Stimulated activated naive CD8-positive, alpha-beta T cell treated with anti-CD3 and anti-CD28 coated beads, Interleukin-15, amount 100 ng/mL, for 72 hours (primary cell): ENCODE data around the gene POSTN.
"Not testable (repeated sequence)": the region's sequence is repeated elsewhere in the genome, so short reads cannot be mapped to it uniquely, and the experiment has no call there.

ENCODE experiments used
- ATAC-seq: fragments of 150-1000 bp; cut with Tn5 transposase; 2 replicates; pipeline ENCODE4 v1.10.0; 2021; ENCODE audit warnings: mild to moderate bottlenecking, moderate library complexity
- DNase-seq, 2 donors: peaks; one replicate each; pipeline ENCODE4 v3.0.0; 2021 to 2022
- H3K27ac Mint-ChIP-seq, 2 donors: one replicate each; pipeline ENCODE4 v1.8.0; 2022; ENCODE audit warnings: mild to moderate bottlenecking in 2 of 2, mixed read lengths in 2 of 2, moderate library complexity in 2 of 2
- H3K27me3 Mint-ChIP-seq: one replicate; pipeline ENCODE4 v1.8.0; 2022; ENCODE audit warnings: mixed read lengths
- H3K4me1 Mint-ChIP-seq: one replicate; pipeline ENCODE4 v1.8.0; 2022; ENCODE audit warnings: mild to moderate bottlenecking, mixed read lengths
- H3K4me3 Mint-ChIP-seq, 2 donors: one replicate each; pipeline ENCODE4 v1.8.0; 2022; ENCODE audit warnings: mild to moderate bottlenecking in 2 of 2, mixed read lengths in 2 of 2, moderate library complexity in 1 of 2
- H3K9me3 Mint-ChIP-seq, 2 donors: one replicate each; pipeline ENCODE4 v1.8.0; 2022; ENCODE audit warnings: mixed read lengths in 2 of 2

POSTN gene

DNA sequence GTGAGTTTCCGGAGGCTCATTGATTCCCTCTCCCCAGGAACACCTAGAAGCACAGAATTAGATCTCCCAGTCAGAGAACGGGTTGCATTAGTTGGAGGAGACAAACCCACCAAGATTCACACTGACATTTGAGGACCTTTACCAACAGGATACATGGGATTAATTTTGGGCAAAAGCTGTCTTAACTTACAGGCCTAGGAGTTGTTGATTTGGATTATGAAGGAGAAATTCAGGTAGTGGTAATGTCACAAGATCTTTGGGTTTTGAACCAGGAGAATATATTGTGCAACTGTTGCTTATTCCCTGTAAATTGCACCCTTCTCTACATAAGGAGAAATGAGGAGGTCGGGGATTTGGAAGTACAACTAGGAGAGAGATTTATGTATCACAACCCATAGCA, 38.0 kb downstream of the POSTN start:
- no peak for ATAC-seq
- Mint-ChIP-seq H3K9me3 (peaks cover 18 to 48% of the 10 kb centered on the region in 2 donors), H3K4me1 (no peaks in the 10 kb centered on the region), H3K27me3 (no peaks in the 10 kb centered on the region), H3K27ac (no peak overlapping the region), H3K4me3 (no peak overlapping the region)
- no peak for DNase-seq

DNA sequence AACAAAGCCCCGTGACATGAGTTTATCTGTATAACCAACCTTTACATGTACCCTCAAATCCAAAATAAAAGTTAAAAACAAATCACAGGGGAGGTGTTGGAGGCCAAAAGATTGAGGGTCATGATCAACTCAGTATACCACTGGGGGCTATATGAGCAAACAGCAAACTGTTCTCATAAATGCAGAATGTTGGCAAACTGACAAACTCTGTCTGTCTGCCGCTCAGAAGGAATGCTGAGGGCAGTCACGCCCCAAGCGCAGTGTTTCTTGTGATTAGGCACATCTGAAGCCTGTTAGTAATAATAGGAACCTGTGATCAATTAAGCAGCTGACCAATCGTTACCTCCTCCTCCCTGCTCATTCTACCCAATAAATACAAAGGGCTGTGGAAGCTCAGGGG, 39.8 kb downstream of the POSTN start:
- not testable (repeated sequence) for H3K27me3 Mint-ChIP-seq, H3K4me1 Mint-ChIP-seq, H3K27ac Mint-ChIP-seq, DNase-seq, H3K4me3 Mint-ChIP-seq, ATAC-seq
- peaks cover 18 to 48% of the 10 kb centered on the region in 2 donors for H3K9me3 Mint-ChIP-seq

GRCh38 chr13:37546087-37546486, 52.5 kb downstream of the POSTN start:
- Mint-ChIP-seq H3K27ac (no peak overlapping the region), H3K27me3 (no peaks in the 10 kb centered on the region), H3K4me3 (no peak overlapping the region), H3K9me3 (peaks cover 14 to 39% of the 10 kb centered on the region in 2 donors), H3K4me1 (no peaks in the 10 kb centered on the region)
- ATAC-seq = no peak
- no peak for DNase-seq

DNA sequence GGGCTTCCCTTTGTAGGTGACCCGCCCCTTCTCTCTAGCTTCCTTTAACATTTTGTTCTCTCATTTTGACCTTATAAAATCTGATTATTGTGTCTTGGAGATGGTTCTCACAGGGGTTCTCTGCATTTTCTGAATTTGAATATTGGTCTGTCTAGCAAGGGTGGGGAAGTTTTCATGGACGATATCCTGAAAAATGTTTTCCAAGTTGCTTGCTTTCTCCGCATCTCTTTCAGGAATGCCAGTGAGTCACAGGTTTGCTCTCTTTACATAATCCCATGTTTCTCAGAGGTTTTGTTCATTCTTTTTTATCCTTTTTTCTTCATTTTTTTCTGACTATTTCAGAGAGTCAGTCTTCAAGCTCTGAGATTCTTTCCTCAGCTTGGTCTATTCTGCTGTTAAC, 53.6 kb downstream of the POSTN start:
- H3K4me1 Mint-ChIP-seq = no peaks in the 10 kb centered on the region
- H3K27me3 Mint-ChIP-seq = no peaks in the 10 kb centered on the region
- H3K9me3 Mint-ChIP-seq = peaks cover 18 to 42% of the 10 kb centered on the region in 2 donors
- no peak overlapping the region for H3K4me3 Mint-ChIP-seq
- ATAC-seq (no peak), DNase-seq (no peak)
- H3K27ac Mint-ChIP-seq = no peak overlapping the region

DNA sequence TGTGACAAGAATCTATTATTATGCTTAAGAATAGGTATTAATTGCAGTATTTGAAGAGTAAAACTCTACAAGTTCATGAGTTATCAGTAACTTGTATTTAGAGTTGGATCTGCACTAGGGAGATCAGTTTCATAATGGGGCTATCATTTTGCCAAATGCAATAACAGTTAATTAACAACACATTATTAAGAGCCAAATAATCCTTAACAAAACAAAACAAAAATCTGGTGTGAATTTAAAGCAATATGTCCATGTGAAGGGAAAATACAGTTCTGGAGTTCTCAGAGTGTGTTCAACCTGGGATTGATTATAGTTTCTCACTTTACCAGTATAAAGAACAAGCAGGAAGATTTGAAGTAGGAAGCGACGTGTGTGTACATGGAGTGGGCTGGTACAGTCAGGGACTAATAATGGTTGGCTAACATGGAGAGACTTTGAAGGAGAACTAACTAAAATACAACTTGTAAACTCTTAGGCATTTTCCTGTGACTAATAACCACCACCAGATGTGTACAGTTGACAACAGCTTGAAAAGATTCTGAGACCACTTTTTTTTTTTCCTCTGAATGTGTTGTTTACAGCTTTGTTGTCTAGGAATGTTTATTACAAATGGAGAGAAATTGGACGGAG, 58.5 kb downstream of the POSTN start:
- no peak for DNase-seq
- Mint-ChIP-seq H3K27ac (no peak overlapping the region), H3K4me3 (no peak overlapping the region), H3K4me1 (no peaks in the 10 kb centered on the region), H3K9me3 (peaks cover 17 to 24% of the 10 kb centered on the region in 2 donors), H3K27me3 (no peaks in the 10 kb centered on the region)
- ATAC-seq = no peak

- no peaks in the 10 kb centered on the region for H3K4me1 Mint-ChIP-seq
- DNase-seq = no peak
- no peaks in the 10 kb centered on the region for H3K27me3 Mint-ChIP-seq
- no peak overlapping the region for H3K27ac Mint-ChIP-seq
- peaks cover 16 to 17% of the 10 kb centered on the region in 2 donors for H3K9me3 Mint-ChIP-seq
- no peak for ATAC-seq
- no peak overlapping the region for H3K4me3 Mint-ChIP-seq
Measured at GRCh38 chr13:37539170-37539569, 59.4 kb downstream of the POSTN start.

DNA sequence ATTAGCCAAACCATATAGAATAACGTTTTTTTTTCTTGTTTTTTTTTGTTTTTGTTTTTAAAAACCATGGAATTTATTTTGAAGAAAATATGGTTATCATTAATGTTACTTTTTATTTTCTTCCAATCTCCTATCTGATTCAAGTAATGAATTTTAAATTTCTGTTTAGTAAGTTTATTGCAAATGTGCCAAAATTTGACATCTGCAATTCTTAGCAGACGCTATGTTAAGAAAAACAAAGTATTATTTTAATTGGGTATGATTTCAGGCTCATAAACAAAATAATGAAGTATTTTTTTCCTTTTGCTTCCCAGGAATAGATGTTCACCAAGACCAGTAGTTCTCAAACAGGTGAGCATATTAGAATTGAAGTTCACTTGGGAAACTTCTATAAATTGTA, 63.1 kb downstream of the POSTN start:
- Mint-ChIP-seq H3K9me3 (peaks cover 14 to 16% of the 10 kb centered on the region in 2 donors), H3K4me1 (no peaks in the 10 kb centered on the region), H3K27ac (no peak overlapping the region), H3K27me3 (no peaks in the 10 kb centered on the region), H3K4me3 (no peak overlapping the region)
- ATAC-seq (no peak), DNase-seq (no peak)

- H3K4me1 Mint-ChIP-seq = no peaks in the 10 kb centered on the region
- DNase-seq = no peak
- peaks cover 8 to 11% of the 10 kb centered on the region in 2 donors for H3K9me3 Mint-ChIP-seq
- no peaks in the 10 kb centered on the region for H3K27me3 Mint-ChIP-seq
- no peak for ATAC-seq
- H3K27ac Mint-ChIP-seq = no peak overlapping the region
- H3K4me3 Mint-ChIP-seq = no peak overlapping the region
Measured at GRCh38 chr13:37534676-37535075, 63.9 kb downstream of the POSTN start.

DNA sequence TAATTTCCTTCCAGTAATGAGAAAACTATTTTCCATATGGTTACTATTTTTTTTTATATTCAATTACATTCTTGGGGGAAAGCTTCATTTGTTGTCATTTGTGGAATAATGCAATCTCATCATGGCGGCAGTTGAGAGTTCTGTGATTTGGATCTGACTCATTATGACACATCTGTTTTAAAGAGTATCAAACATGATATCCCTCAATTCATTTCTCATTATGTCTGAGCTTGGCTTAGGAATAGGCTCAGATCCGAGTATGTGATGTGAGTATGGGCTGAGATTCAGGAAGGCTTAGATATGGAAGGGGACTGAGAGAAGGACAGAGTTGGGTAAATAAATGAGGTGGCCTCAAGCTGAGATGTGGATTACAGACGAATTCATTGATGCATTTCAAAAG, 64.4 kb downstream of the POSTN start:
- H3K4me1 Mint-ChIP-seq = no peaks in the 10 kb centered on the region
- H3K4me3 Mint-ChIP-seq = no peak overlapping the region
- H3K27ac Mint-ChIP-seq = no peak overlapping the region
- peaks cover 8 to 11% of the 10 kb centered on the region in 2 donors for H3K9me3 Mint-ChIP-seq
- DNase-seq (no peak), ATAC-seq (no peak)
- no peaks in the 10 kb centered on the region for H3K27me3 Mint-ChIP-seq

- Mint-ChIP-seq H3K27me3 (no peaks in the 10 kb centered on the region), H3K4me1 (no peaks in the 10 kb centered on the region), H3K27ac (no peak overlapping the region), H3K4me3 (no peak overlapping the region), H3K9me3 (peaks cover 8% of the 10 kb centered on the region in 2 donors)
- DNase-seq = no peak
- ATAC-seq = no peak
Measured at GRCh38 chr13:37531049-37531448, 67.5 kb downstream of the POSTN start.

DNA sequence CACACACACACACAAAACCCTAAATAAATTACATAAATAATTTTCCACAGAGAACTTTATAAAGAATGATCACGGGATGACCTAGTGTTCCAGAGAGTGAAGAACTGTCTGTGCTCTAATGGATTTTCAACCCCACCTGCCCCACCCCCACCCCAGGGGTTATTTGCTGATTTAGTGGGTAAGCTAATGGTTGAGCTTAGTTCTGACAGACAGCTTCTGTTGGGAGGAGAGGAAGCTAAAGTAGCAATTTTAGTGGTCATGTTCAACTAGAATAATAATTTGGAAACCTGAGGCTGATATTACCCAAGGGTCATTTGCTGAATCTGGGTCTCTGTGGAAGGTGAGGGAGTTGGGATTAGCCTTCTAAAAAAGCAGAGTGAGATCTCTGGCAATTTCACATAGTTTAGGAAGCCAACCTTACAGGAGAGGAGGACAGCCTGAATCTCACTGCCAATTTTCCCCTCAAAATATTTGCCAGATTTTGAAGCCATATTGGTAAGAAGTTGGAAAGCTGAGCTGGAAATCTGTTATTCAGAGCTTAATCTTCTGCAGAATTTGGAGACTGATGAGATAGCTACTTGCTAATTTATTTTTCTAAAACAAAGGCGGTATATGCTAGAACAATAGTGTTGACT, 68.7 kb downstream of the POSTN start:
- Mint-ChIP-seq H3K4me3 (no peak overlapping the region), H3K4me1 (no peaks in the 10 kb centered on the region), H3K9me3 (peaks cover 8% of the 10 kb centered on the region in 2 donors), H3K27me3 (no peaks in the 10 kb centered on the region), H3K27ac (no peak overlapping the region)
- ATAC-seq (no peak), DNase-seq (no peak)

GRCh38 chr13:37526710-37527473, 71.7 kb downstream of the POSTN start:
- Mint-ChIP-seq H3K27me3 (no peaks in the 10 kb centered on the region), H3K9me3 (peaks cover 8 to 13% of the 10 kb centered on the region in 2 donors), H3K4me1 (no peaks in the 10 kb centered on the region), H3K27ac (no peak overlapping the region), H3K4me3 (no peak overlapping the region)
- ATAC-seq (no peak), DNase-seq (no peak)

DNA sequence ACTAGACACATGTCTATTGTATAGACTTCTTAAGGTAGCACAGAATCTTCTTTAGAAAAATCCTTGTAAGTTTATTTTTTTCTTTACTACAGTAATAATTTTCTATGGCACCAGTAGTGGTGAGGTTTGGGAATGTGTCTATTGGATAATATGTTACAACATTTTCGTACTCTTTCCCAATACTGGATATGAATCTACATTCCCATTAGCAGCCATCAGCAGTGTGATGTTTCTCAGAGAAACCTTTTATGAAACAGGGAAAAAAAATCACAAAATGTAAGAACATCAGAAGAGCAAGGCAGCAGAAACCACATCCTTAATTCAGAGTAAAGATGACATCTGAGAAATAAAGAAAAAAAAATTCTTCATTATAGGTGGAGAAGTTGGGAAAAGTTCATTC, 83.3 kb downstream of the POSTN start:
- Mint-ChIP-seq H3K4me1 (no peaks in the 10 kb centered on the region), H3K4me3 (no peak overlapping the region), H3K9me3 (peaks cover 0 to 4% of the 10 kb centered on the region in 2 donors), H3K27me3 (no peaks in the 10 kb centered on the region), H3K27ac (no peak overlapping the region)
- DNase-seq = no peak
- no peak for ATAC-seq
